K562 (cell line): ENCODE results near the gene LXN.

Experiments used
- BDP1 ChIP-seq: IDR thresholded peaks from 3 replicates; pipeline ENCODE4 v1.6.1; 2011; ENCODE audit not compliant: insufficient read length, insufficient read depth
- CBX2 ChIP-seq: fragments of 200-600 bp; sonication (generic); IDR thresholded peaks from one replicate; pipeline ENCODE4 v1.6.1; 2012; ENCODE audit warnings: mild to moderate bottlenecking, low read length, inconsistent platforms; ENCODE audit not compliant: insufficient read depth, poor library complexity, severe bottlenecking
- PHF8 ChIP-seq: fragments of 200-600 bp; sonication (generic); IDR thresholded peaks from 2 replicates; pipeline ENCODE4 v1.6.1; 2012; ENCODE audit warnings: mixed run types, mild to moderate bottlenecking, inconsistent platforms, low read length, moderate library complexity, borderline replicate concordance
- POLR2A ChIP-seq: fragments of 450-650 bp; conservative IDR thresholded peaks from 2 replicates; pipeline ENCODE4 v1.6.1; 2016
- POLR2AphosphoS5 ChIP-seq: IDR thresholded peaks from 2 replicates; pipeline ENCODE4 v1.6.1; 2011; ENCODE audit warnings: mild to moderate bottlenecking, low read depth, low read length, moderate library complexity; ENCODE audit not compliant: control insufficient read depth, insufficient read depth
- TAF1 ChIP-seq: IDR thresholded peaks from 2 replicates; pipeline ENCODE4 v1.6.1; 2011; ENCODE audit warnings: mild to moderate bottlenecking, low read length, moderate library complexity; ENCODE audit not compliant: insufficient read depth, control insufficient read depth, severe bottlenecking; ENCODE audit errors: extremely low read depth
- ZFX ChIP-seq: sonication (generic); formaldehyde crosslinking; IDR thresholded peaks from 2 replicates; pipeline ENCODE4 v1.8.0; 2022; ENCODE audit warnings: mild to moderate bottlenecking, missing genetic modification reagents, moderate library complexity
- TF ChIP-seq, protein P1 (sequence below), 3 experiments: IDR thresholded peaks in 2 of 3; conservative IDR thresholded peaks in 1 of 3; 2 replicates each; pipeline ENCODE4 v1.5.1; 2011 to 2012; ENCODE audit warnings: low read length in 3 of 3, mild to moderate bottlenecking in 3 of 3, control low read depth in 2 of 3, improper control_type of control experiment in 1 of 3, inconsistent platforms in 1 of 3, low read depth in 1 of 3, mixed read lengths in 1 of 3, moderate library complexity in 1 of 3; ENCODE audit not compliant: insufficient read depth in 2 of 3
- TF ChIP-seq, protein P2 (sequence below): sonication (generic); formaldehyde crosslinking; IDR thresholded peaks from 2 replicates; pipeline ENCODE4 v1.8.1; 2023; ENCODE audit warnings: missing genetic modification reagents, mild to moderate bottlenecking, borderline replicate concordance

DNA sequence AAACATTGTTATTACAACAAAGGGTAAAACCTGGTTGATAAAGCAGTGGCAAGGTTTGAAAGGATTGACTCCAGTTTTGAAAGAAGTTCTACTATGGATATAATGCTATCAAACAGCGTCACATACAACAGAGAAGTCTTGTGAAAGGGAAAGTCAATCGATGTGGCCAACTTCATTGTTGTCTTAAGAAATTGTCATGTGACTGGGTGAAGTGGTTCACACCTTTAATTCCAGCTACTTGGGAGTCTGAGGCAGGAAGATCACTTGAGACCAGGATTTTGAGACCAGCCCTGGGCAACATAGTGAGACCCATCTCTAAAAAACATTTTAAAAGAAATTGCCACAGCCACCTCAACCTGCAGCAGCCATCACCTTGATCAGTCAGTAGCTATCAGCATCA is 6.2 kb upstream of the LXN start:
- no peak for TF ChIP-seq CBX2
- TF ChIP-seq, protein P1, sequence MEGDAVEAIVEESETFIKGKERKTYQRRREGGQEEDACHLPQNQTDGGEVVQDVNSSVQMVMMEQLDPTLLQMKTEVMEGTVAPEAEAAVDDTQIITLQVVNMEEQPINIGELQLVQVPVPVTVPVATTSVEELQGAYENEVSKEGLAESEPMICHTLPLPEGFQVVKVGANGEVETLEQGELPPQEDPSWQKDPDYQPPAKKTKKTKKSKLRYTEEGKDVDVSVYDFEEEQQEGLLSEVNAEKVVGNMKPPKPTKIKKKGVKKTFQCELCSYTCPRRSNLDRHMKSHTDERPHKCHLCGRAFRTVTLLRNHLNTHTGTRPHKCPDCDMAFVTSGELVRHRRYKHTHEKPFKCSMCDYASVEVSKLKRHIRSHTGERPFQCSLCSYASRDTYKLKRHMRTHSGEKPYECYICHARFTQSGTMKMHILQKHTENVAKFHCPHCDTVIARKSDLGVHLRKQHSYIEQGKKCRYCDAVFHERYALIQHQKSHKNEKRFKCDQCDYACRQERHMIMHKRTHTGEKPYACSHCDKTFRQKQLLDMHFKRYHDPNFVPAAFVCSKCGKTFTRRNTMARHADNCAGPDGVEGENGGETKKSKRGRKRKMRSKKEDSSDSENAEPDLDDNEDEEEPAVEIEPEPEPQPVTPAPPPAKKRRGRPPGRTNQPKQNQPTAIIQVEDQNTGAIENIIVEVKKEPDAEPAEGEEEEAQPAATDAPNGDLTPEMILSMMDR (IDR thresholded peaks at IDR 0.05 in 2 of 3, conservative IDR thresholded peaks at IDR 0.05 in 1 of 3; ENCODE audit: insufficient read depth in 2 of 3, low read depth in 1 of 3, low read length in 3 of 3) = no peak
- TF ChIP-seq BDP1 = no peak
- no peak for TF ChIP-seq ZFX (CRISPR knock-in tag)
- TF ChIP-seq POLR2AphosphoS5 = no peak
- TF ChIP-seq, protein P2, sequence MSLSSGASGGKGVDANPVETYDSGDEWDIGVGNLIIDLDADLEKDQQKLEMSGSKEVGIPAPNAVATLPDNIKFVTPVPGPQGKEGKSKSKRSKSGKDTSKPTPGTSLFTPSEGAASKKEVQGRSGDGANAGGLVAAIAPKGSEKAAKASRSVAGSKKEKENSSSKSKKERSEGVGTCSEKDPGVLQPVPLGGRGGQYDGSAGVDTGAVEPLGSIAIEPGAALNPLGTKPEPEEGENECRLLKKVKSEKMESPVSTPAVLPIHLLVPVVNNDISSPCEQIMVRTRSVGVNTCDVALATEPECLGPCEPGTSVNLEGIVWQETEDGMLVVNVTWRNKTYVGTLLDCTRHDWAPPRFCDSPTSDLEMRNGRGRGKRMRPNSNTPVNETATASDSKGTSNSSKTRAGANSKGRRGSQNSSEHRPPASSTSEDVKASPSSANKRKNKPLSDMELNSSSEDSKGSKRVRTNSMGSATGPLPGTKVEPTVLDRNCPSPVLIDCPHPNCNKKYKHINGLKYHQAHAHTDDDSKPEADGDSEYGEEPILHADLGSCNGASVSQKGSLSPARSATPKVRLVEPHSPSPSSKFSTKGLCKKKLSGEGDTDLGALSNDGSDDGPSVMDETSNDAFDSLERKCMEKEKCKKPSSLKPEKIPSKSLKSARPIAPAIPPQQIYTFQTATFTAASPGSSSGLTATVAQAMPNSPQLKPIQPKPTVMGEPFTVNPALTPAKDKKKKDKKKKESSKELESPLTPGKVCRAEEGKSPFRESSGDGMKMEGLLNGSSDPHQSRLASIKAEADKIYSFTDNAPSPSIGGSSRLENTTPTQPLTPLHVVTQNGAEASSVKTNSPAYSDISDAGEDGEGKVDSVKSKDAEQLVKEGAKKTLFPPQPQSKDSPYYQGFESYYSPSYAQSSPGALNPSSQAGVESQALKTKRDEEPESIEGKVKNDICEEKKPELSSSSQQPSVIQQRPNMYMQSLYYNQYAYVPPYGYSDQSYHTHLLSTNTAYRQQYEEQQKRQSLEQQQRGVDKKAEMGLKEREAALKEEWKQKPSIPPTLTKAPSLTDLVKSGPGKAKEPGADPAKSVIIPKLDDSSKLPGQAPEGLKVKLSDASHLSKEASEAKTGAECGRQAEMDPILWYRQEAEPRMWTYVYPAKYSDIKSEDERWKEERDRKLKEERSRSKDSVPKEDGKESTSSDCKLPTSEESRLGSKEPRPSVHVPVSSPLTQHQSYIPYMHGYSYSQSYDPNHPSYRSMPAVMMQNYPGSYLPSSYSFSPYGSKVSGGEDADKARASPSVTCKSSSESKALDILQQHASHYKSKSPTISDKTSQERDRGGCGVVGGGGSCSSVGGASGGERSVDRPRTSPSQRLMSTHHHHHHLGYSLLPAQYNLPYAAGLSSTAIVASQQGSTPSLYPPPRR (CRISPR knock-in tag) = no peak
- TF ChIP-seq TAF1 = no peak
- TF ChIP-seq PHF8 = no peak
- no peak for TF ChIP-seq POLR2A
